ENCODE data around the gene MAP4K3. TPM values are rescaled to one million over a fixed set of nuclear protein-coding genes. Genes with fewer than 3 reads are reported as not detected.

MAP4K3 gene
- total RNA-seq, 1 experiment from 2014 or later = 21.4 TPM

- H3K9ac ChIP-seq (ENCODE audit: low read length) = no peak overlapping the region
- no peak overlapping the region for H3K4me3 ChIP-seq (replicated peaks in 1 of 2; ENCODE audit: low read depth in 1 of 2, low read length in 2 of 2)
- H3K4me2 ChIP-seq (ENCODE audit: low read length) = no peak overlapping the region
- H3K27ac ChIP-seq (ENCODE audit: low read depth, low read length) = no peak overlapping the region
- no peaks in the 10 kb centered on the region for H3K36me3 ChIP-seq (ENCODE audit: control insufficient read depth in 1 of 2, insufficient read depth in 2 of 2, low read length in 2 of 2)
- intact Hi-C loops (cut with micrococcal nuclease) = no loop called here
- TF ChIP-seq EZH2phosphoT487 (IDR thresholded peaks at IDR 0.05; ENCODE audit: borderline replicate concordance) (no peak), RAD21 (IDR thresholded peaks at IDR 0.05; ENCODE audit: low read depth) (no peak), CEBPB (IDR thresholded peaks at IDR 0.05; ENCODE audit: low read depth) (no peak), TCF7L2 (IDR thresholded peaks at IDR 0.05; ENCODE audit: borderline replicate concordance, extremely low read depth, insufficient read depth, insufficient read length) (no peak), POLR2AphosphoS5 (IDR thresholded peaks at IDR 0.05; ENCODE audit: low read depth, low read length) (no peak), CBX3 (IDR thresholded peaks at IDR 0.05; ENCODE audit: low read depth) (no peak), POLR2A (IDR thresholded peaks at IDR 0.05; ENCODE audit: borderline replicate concordance, extremely low read depth, insufficient read depth, insufficient read length) (no peak), ZNF274 (IDR thresholded peaks at IDR 0.05; ENCODE audit: low read depth, low read length) (no peak), REST (IDR thresholded peaks at IDR 0.05; ENCODE audit: low read depth) (no peak), ELF1 (IDR thresholded peaks at IDR 0.05; ENCODE audit: borderline replicate concordance, low read depth) (no peak), SRF (IDR thresholded peaks at IDR 0.05; ENCODE audit: low read depth) (no peak), SP1 (IDR thresholded peaks at IDR 0.05; ENCODE audit: low read depth) (no peak), ATF3 (IDR thresholded peaks at IDR 0.05) (no peak), SIN3A (IDR thresholded peaks at IDR 0.05; ENCODE audit: low read depth) (no peak), EGR1 (IDR thresholded peaks at IDR 0.05; ENCODE audit: low read depth) (no peak), EZH2 (IDR thresholded peaks at IDR 0.05) (no peak)
- TF ChIP-seq, protein P1, sequence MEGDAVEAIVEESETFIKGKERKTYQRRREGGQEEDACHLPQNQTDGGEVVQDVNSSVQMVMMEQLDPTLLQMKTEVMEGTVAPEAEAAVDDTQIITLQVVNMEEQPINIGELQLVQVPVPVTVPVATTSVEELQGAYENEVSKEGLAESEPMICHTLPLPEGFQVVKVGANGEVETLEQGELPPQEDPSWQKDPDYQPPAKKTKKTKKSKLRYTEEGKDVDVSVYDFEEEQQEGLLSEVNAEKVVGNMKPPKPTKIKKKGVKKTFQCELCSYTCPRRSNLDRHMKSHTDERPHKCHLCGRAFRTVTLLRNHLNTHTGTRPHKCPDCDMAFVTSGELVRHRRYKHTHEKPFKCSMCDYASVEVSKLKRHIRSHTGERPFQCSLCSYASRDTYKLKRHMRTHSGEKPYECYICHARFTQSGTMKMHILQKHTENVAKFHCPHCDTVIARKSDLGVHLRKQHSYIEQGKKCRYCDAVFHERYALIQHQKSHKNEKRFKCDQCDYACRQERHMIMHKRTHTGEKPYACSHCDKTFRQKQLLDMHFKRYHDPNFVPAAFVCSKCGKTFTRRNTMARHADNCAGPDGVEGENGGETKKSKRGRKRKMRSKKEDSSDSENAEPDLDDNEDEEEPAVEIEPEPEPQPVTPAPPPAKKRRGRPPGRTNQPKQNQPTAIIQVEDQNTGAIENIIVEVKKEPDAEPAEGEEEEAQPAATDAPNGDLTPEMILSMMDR (IDR thresholded peaks at IDR 0.05 in 2 of 3, conservative IDR thresholded peaks at IDR 0.05 in 1 of 3; ENCODE audit: borderline replicate concordance in 1 of 3, insufficient read depth in 1 of 3, low read depth in 2 of 3, low read length in 2 of 3) = no peak
- TF ChIP-seq, protein P2, sequence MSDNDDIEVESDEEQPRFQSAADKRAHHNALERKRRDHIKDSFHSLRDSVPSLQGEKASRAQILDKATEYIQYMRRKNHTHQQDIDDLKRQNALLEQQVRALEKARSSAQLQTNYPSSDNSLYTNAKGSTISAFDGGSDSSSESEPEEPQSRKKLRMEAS (IDR thresholded peaks at IDR 0.05) = no peak
- ChIA-PET POLR2A (no interaction called here), CTCF (interaction anchor here (2.1 kb wide), 1 partner anchor 10 kb away, joined by 6 read pairs; no protein-coding TSS in a partner anchor), RAD21 (ENCODE audit: low non-redundant PET in 1 of 2, low total read pairs in 2 of 2, uncharacterized antibody in 2 of 2, unreplicated experiment in 2 of 2) (no interaction called here)
- no peak overlapping the region for H2AFZ ChIP-seq (ENCODE audit: low read depth, low read length, poor library complexity, severe bottlenecking)
- ATAC-seq = no peak
- no peaks in the 10 kb centered on the region for H3K27me3 ChIP-seq (ENCODE audit: insufficient read depth, low read length)
- H3K4me1 ChIP-seq (ENCODE audit: control insufficient read depth in 1 of 2, insufficient read depth in 2 of 2, low read length in 2 of 2) = no peaks in the 10 kb centered on the region
- DNase-seq (ENCODE audit: low read depth, low spot score) = no peak
- H3K79me2 ChIP-seq (ENCODE audit: insufficient read depth, low read length) = peaks cover 5% of the 10 kb centered on the region; the same call in 1 of the 2 replicates
- H3K9me3 ChIP-seq (ENCODE audit: control insufficient read depth in 1 of 2, insufficient read depth in 1 of 2, low read depth in 1 of 2, low read length in 2 of 2) = no peaks in the 10 kb centered on the region
- BruUV-seq (replicated peaks) = no TSS peak
- H4K20me1 ChIP-seq (ENCODE audit: insufficient read depth) = no peaks in the 10 kb centered on the region
- H3K9me2 ChIP-seq (ENCODE audit: insufficient read depth) = no peaks in the 10 kb centered on the region
Measured at GRCh38 chr2:39370101-39370500, 67.0 kb downstream of the MAP4K3 start.
